ENCODE results near the gene ABL1. TPM values are rescaled to one million over a fixed set of nuclear protein-coding genes. Genes with fewer than 3 reads are reported as not detected.
"Not testable (repeated sequence)": the region's sequence is repeated elsewhere in the genome, so short reads cannot be mapped to it uniquely, and the experiment has no call there.

Gene ABL1
- total RNA-seq, 1 donor from 2014 or later: 121 TPM

GRCh38 chr9:130906735-130907416, 71.8 kb downstream of the ABL1 start:
- Mint-ChIP-seq H3K4me3 (ENCODE audit: unreplicated experiment) (no peak overlapping the region), H3K27ac (ENCODE audit: unreplicated experiment) (no peak overlapping the region), H3K9me3 (ENCODE audit: unreplicated experiment) (no peaks in the 10 kb centered on the region), H3K4me1 (ENCODE audit: unreplicated experiment) (peaks cover 7% of the 10 kb centered on the region), H3K27me3 (ENCODE audit: unreplicated experiment) (peaks cover 6% of the 10 kb centered on the region), H3K36me3 (ENCODE audit: low read depth, unreplicated experiment) (no peaks in the 10 kb centered on the region)
- TF ChIP-seq CTCF (IDR thresholded peaks at IDR 0.05; ENCODE audit: unreplicated experiment): no peak
- no peak for DNase-seq (ENCODE audit: low spot score)

- no peaks in the 10 kb centered on the region for H3K9me3 Mint-ChIP-seq (ENCODE audit: unreplicated experiment)
- no peaks in the 10 kb centered on the region for H3K36me3 Mint-ChIP-seq (ENCODE audit: low read depth, unreplicated experiment)
- no peak overlapping the region for H3K4me3 Mint-ChIP-seq (ENCODE audit: unreplicated experiment)
- no peak for TF ChIP-seq CTCF (IDR thresholded peaks at IDR 0.05; ENCODE audit: unreplicated experiment)
- peaks cover 6% of the 10 kb centered on the region for H3K27me3 Mint-ChIP-seq (ENCODE audit: unreplicated experiment)
- H3K4me1 Mint-ChIP-seq (ENCODE audit: unreplicated experiment): peaks cover 7% of the 10 kb centered on the region
- DNase-seq (ENCODE audit: low spot score): no peak
- no peak overlapping the region for H3K27ac Mint-ChIP-seq (ENCODE audit: unreplicated experiment)
These were observed 73.3 kb downstream of the ABL1 start for GRCh38 chr9:130908146-130908877.

GRCh38 chr9:130908878-130909355, 73.9 kb downstream of the ABL1 start:
- Mint-ChIP-seq H3K27ac (ENCODE audit: unreplicated experiment) (no peak overlapping the region), H3K27me3 (ENCODE audit: unreplicated experiment) (peaks cover 2% of the 10 kb centered on the region), H3K36me3 (ENCODE audit: low read depth, unreplicated experiment) (no peaks in the 10 kb centered on the region), H3K9me3 (ENCODE audit: unreplicated experiment) (no peaks in the 10 kb centered on the region), H3K4me1 (ENCODE audit: unreplicated experiment) (peaks cover 7% of the 10 kb centered on the region), H3K4me3 (ENCODE audit: unreplicated experiment) (no peak overlapping the region)
- TF ChIP-seq CTCF (IDR thresholded peaks at IDR 0.05; ENCODE audit: unreplicated experiment): no peak
- no peak for DNase-seq (ENCODE audit: low spot score)

GRCh38 chr9:130910041-130910440, 75.0 kb downstream of the ABL1 start:
- DNase-seq (ENCODE audit: low spot score); H3K27ac Mint-ChIP-seq (ENCODE audit: unreplicated experiment); H3K27me3 Mint-ChIP-seq (ENCODE audit: unreplicated experiment); H3K36me3 Mint-ChIP-seq (ENCODE audit: low read depth, unreplicated experiment); H3K4me3 Mint-ChIP-seq (ENCODE audit: unreplicated experiment); H3K4me1 Mint-ChIP-seq (ENCODE audit: unreplicated experiment); H3K9me3 Mint-ChIP-seq (ENCODE audit: unreplicated experiment): not testable (repeated sequence)

- H3K36me3 Mint-ChIP-seq (ENCODE audit: low read depth, unreplicated experiment); H3K4me1 Mint-ChIP-seq (ENCODE audit: unreplicated experiment); H3K27me3 Mint-ChIP-seq (ENCODE audit: unreplicated experiment); H3K4me3 Mint-ChIP-seq (ENCODE audit: unreplicated experiment); DNase-seq (ENCODE audit: low spot score); H3K9me3 Mint-ChIP-seq (ENCODE audit: unreplicated experiment); H3K27ac Mint-ChIP-seq (ENCODE audit: unreplicated experiment): not testable (repeated sequence)
These were observed 75.6 kb downstream of the ABL1 start for GRCh38 chr9:130910670-130911069.

Measured in endothelial cell (in vitro differentiated cells).